H1 (cell line): ENCODE data around the gene ARID5B. TPM values are rescaled to one million over a fixed set of nuclear protein-coding genes. Genes with fewer than 3 reads are reported as not detected.

Experiments
- CTCF ChIA-PET: fragments of 300-600 bp; sonication (Branson Sonifier 250); formaldehyde crosslinking; loops from one replicate; lab custom pipeline; 2021; ENCODE audit not compliant: partially characterized antibody; lab: Charles Lee
- POLR2A ChIA-PET: fragments of 300-600 bp; sonication (Branson Sonifier 250); formaldehyde crosslinking; loops from one replicate; lab custom pipeline; 2021; ENCODE audit warnings: inconsistent platforms; ENCODE audit not compliant: partially characterized antibody; lab: Charles Lee
- DNase-seq, 2 experiments: peaks; one replicate each; pipeline versions ENCODE4 v3.0.0 to v3.0.0-alpha.2; 2010 to 2022; ENCODE audit warnings: low spot score in 2 of 2, low read depth in 1 of 2, mixed read lengths in 1 of 2
- FAIRE-seq: peaks from 2 replicates; lab custom pipeline; 2011; peaks lifted over from hg19 to GRCh38; lab: Jason Lieb, UNC
- H2AFZ ChIP-seq: 2 replicates; pipeline ENCODE4 v1.8.1; 2012; ENCODE audit warnings: low read length, inconsistent platforms
- H2AK5ac ChIP-seq: 2 replicates; pipeline ENCODE4 v1.6.1; 2013; ENCODE audit warnings: low read depth, low read length
- H2BK120ac ChIP-seq: replicated peaks from 2 replicates; pipeline ENCODE3; 2013; ENCODE audit warnings: low read depth, low read length, inconsistent platforms
- H2BK12ac ChIP-seq: 2 replicates; pipeline ENCODE4 v1.6.1; 2013; ENCODE audit warnings: low read depth, low read length
- H2BK15ac ChIP-seq: 2 replicates; pipeline ENCODE4 v1.6.1; 2013; ENCODE audit warnings: low read length
- H2BK20ac ChIP-seq: 2 replicates; pipeline ENCODE4 v1.6.1; 2013; ENCODE audit warnings: low read length
- H2BK5ac ChIP-seq: 2 replicates; pipeline ENCODE4 v1.6.1; 2013; ENCODE audit warnings: low read depth, low read length
- H3K14ac ChIP-seq: 2 replicates; pipeline ENCODE4 v1.6.1; 2013; ENCODE audit warnings: inconsistent platforms; ENCODE audit not compliant: insufficient read length
- H3K18ac ChIP-seq: 2 replicates; pipeline ENCODE4 v1.6.1; 2013; ENCODE audit warnings: low read length; ENCODE audit errors: extremely low read depth
- H3K23ac ChIP-seq: 2 replicates; pipeline ENCODE4 v1.6.1; 2013; ENCODE audit warnings: inconsistent platforms; ENCODE audit not compliant: insufficient read length
- H3K23me2 ChIP-seq: 2 replicates; pipeline ENCODE4 v1.6.1; 2013; ENCODE audit warnings: low read depth, low read length
- H3K27ac ChIP-seq: 2 replicates; pipeline ENCODE4 v1.6.1; 2011; ENCODE audit warnings: low read depth, low read length, inconsistent platforms
- H3K27me3 ChIP-seq, 4 experiments: replicated peaks in 1 of 4; 1 replicate in 1 of 4; 2 replicates in 3 of 4; pipeline versions ENCODE4 v1.6.1 to v1.8.1; 2011 to 2013; ENCODE audit warnings: low read length in 3 of 4, mild to moderate bottlenecking in 3 of 4, inconsistent platforms in 2 of 4, mixed read lengths in 2 of 4, moderate library complexity in 1 of 4; ENCODE audit not compliant: control insufficient read depth in 3 of 4, insufficient read depth in 3 of 4; ENCODE audit errors: extremely low read depth in 1 of 4
- H3K36me3 ChIP-seq, 4 experiments: 2 replicates each; pipeline versions ENCODE4 v1.6.1 to v1.8.1; 2011 to 2013; ENCODE audit warnings: mild to moderate bottlenecking in 4 of 4, low read length in 3 of 4, moderate library complexity in 2 of 4, control low read depth in 1 of 4, inconsistent platforms in 1 of 4; ENCODE audit not compliant: insufficient read depth in 4 of 4, control insufficient read depth in 2 of 4
- H3K4ac ChIP-seq: replicated peaks from 2 replicates; pipeline ENCODE3; 2013; ENCODE audit warnings: low read length, low read depth, mixed read lengths, inconsistent platforms; ENCODE audit not compliant: insufficient read length
- H3K4me1 ChIP-seq, 4 experiments: replicated peaks in 1 of 4; 1 replicate in 1 of 4; 2 replicates in 3 of 4; pipeline versions ENCODE4 v1.6.1 to v1.8.1; 2011 to 2013; ENCODE audit warnings: low read length in 3 of 4, inconsistent platforms in 2 of 4, mixed read lengths in 1 of 4; ENCODE audit not compliant: insufficient read depth in 4 of 4, control insufficient read depth in 3 of 4
- H3K4me2 ChIP-seq, 2 experiments: 2 replicates each; pipeline versions ENCODE4 v1.6.1 to v1.8.1; 2011 to 2013; ENCODE audit warnings: low read depth in 2 of 2, low read length in 2 of 2, control low read depth in 1 of 2, inconsistent platforms in 1 of 2, mild to moderate bottlenecking in 1 of 2; ENCODE audit not compliant: insufficient read depth in 1 of 2
- H3K4me3 ChIP-seq, 4 experiments: fragments of 200-600, 300-600 bp in 1 of 4; sonication (generic), shearing (Covaris generic), sonication (Bioruptor Twin) in 1 of 4; 2 replicates each; pipeline versions ENCODE4 v1.5.1 to v1.8.1; 2011 to 2016; ENCODE audit warnings: low read length in 4 of 4, low read depth in 3 of 4, control low read depth in 2 of 4, inconsistent platforms in 2 of 4, mild to moderate bottlenecking in 2 of 4, mixed read lengths in 1 of 4, moderate library complexity in 1 of 4; ENCODE audit not compliant: insufficient read depth in 2 of 4; ENCODE audit errors: extremely low read depth in 1 of 4
- H3K56ac ChIP-seq: replicated peaks from 2 replicates; pipeline ENCODE3; 2013; ENCODE audit warnings: low read depth, mild to moderate bottlenecking, mixed read lengths, low read length, inconsistent platforms; ENCODE audit not compliant: insufficient read length
- H3K79me1 ChIP-seq: 2 replicates; pipeline ENCODE4 v1.6.1; 2013; ENCODE audit warnings: low read depth, low read length, control low read depth
- H3K79me2 ChIP-seq, 2 experiments: 2 replicates each; pipeline versions ENCODE4 v1.6.1 to v1.8.1; 2012 to 2013; ENCODE audit warnings: low read length in 2 of 2, mild to moderate bottlenecking in 2 of 2, inconsistent platforms in 1 of 2; ENCODE audit not compliant: insufficient read depth in 2 of 2, control insufficient read depth in 1 of 2
- H3K9ac ChIP-seq, 4 experiments: replicated peaks in 1 of 4; 1 replicate in 1 of 4; 2 replicates in 3 of 4; pipeline versions ENCODE4 v1.6.1 to v1.8.1; 2011 to 2013; ENCODE audit warnings: low read depth in 3 of 4, low read length in 3 of 4, control low read depth in 2 of 4, mild to moderate bottlenecking in 2 of 4, moderate library complexity in 2 of 4, inconsistent platforms in 1 of 4; ENCODE audit errors: extremely low read depth in 1 of 4
- H3K9me3 ChIP-seq, 2 experiments: 2 replicates each; pipeline versions ENCODE4 v1.6.1 to v1.8.1; 2012 to 2013; ENCODE audit warnings: mild to moderate bottlenecking in 2 of 2, moderate library complexity in 2 of 2, control low read depth in 1 of 2, inconsistent platforms in 1 of 2, low read depth in 1 of 2, low read length in 1 of 2, mixed read lengths in 1 of 2; ENCODE audit not compliant: insufficient read depth in 2 of 2
- H4K20me1 ChIP-seq, 2 experiments: replicated peaks in 1 of 2; 2 replicates each; pipeline versions ENCODE3 to v1.8.1; 2011 to 2013; ENCODE audit warnings: inconsistent platforms in 2 of 2, low read length in 2 of 2, mild to moderate bottlenecking in 1 of 2; ENCODE audit not compliant: insufficient read depth in 2 of 2, control insufficient read depth in 1 of 2
- H4K5ac ChIP-seq: 2 replicates; pipeline ENCODE4 v1.6.1; 2013; ENCODE audit warnings: low read length, low read depth, mixed read lengths, inconsistent platforms; ENCODE audit not compliant: insufficient read length
- H4K8ac ChIP-seq: 2 replicates; pipeline ENCODE4 v1.8.0; 2013; ENCODE audit warnings: mild to moderate bottlenecking, moderate library complexity, low read length, inconsistent platforms; ENCODE audit not compliant: insufficient read depth; ENCODE audit errors: extremely low read depth
- H4K91ac ChIP-seq: replicated peaks from 2 replicates; pipeline ENCODE3; 2013; ENCODE audit warnings: low read length, mixed read lengths, inconsistent platforms; ENCODE audit not compliant: insufficient read length
- ASH2L ChIP-seq: fragments of 200-600, 300-600 bp; sonication (generic); IDR thresholded peaks from one replicate; pipeline ENCODE4 v1.7.1; 2017; ENCODE audit warnings: low read length
- BCL11A ChIP-seq, 2 experiments: IDR thresholded peaks; one replicate each; pipeline ENCODE4 v1.6.1; 2011; ENCODE audit warnings: low read depth in 2 of 2, low read length in 2 of 2, mild to moderate bottlenecking in 2 of 2
- CBX8 ChIP-seq: fragments of 300-800, 300-1000 bp; sonication (generic); IDR thresholded peaks from 2 replicates; pipeline ENCODE4 v1.7.1; 2016; ENCODE audit warnings: low read depth, low read length, borderline replicate concordance
- CHD1 ChIP-seq: IDR thresholded peaks from 2 replicates; pipeline ENCODE4 v1.6.1; 2012; ENCODE audit warnings: low read depth, low read length, improper control_type of control experiment
- EGR1 ChIP-seq: IDR thresholded peaks from 2 replicates; pipeline ENCODE4 v1.6.1; 2011; ENCODE audit warnings: low read depth, low read length, borderline replicate concordance
- HDAC2 ChIP-seq, 2 experiments: fragments of 300-600 bp in 1 of 2; sonication (generic) in 1 of 2; IDR thresholded peaks; 2 replicates each; pipeline ENCODE4 v1.6.1; 2011 to 2012; ENCODE audit warnings: low read depth in 2 of 2, low read length in 2 of 2, mild to moderate bottlenecking in 2 of 2, moderate library complexity in 2 of 2, borderline replicate concordance in 1 of 2, inconsistent platforms in 1 of 2
- JUN ChIP-seq: IDR thresholded peaks from 2 replicates; pipeline ENCODE4 v1.6.1; 2011; ENCODE audit warnings: low read depth, mild to moderate bottlenecking, improper control_type of control experiment, low read length
- KDM1A ChIP-seq: fragments of 200-600, 300-600 bp; sonication (generic); IDR thresholded peaks from 2 replicates; pipeline ENCODE4 v1.7.1; 2016; ENCODE audit warnings: mild to moderate bottlenecking, low read length, borderline replicate concordance
- NRF1 ChIP-seq: IDR thresholded peaks from 2 replicates; pipeline ENCODE4 v1.6.1; 2011; ENCODE audit warnings: mild to moderate bottlenecking, low read depth, low read length, improper control_type of control experiment
- PHF8 ChIP-seq: fragments of 200-600 bp; sonication (generic); conservative IDR thresholded peaks from 2 replicates; pipeline ENCODE4 v1.7.1; 2012; ENCODE audit warnings: low read depth, mild to moderate bottlenecking, inconsistent platforms, low read length, moderate library complexity
- RAD21 ChIP-seq, 2 experiments: IDR thresholded peaks in 1 of 2; conservative IDR thresholded peaks in 1 of 2; 2 replicates each; pipeline ENCODE4 v1.6.1; 2011; ENCODE audit warnings: low read depth in 2 of 2, low read length in 2 of 2, improper control_type of control experiment in 1 of 2, inconsistent platforms in 1 of 2, mild to moderate bottlenecking in 1 of 2, moderate library complexity in 1 of 2
- SIRT6 ChIP-seq: IDR thresholded peaks from one replicate; pipeline ENCODE4 v1.7.1; 2012; ENCODE audit warnings: low read length, inconsistent platforms
- SUZ12 ChIP-seq: fragments of 200-600 bp; sonication (generic); IDR thresholded peaks from 2 replicates; pipeline ENCODE4 v1.6.1; 2012; ENCODE audit warnings: mild to moderate bottlenecking, inconsistent platforms, low read length, moderate library complexity, mixed read lengths
- TCF12 ChIP-seq: IDR thresholded peaks from 2 replicates; pipeline ENCODE4 v1.6.1; 2011; ENCODE audit warnings: low read depth, mild to moderate bottlenecking, low read length
- ZNF274 ChIP-seq: IDR thresholded peaks from 2 replicates; pipeline ENCODE4 v1.7.0; 2012; ENCODE audit warnings: low read length, borderline replicate concordance; ENCODE audit errors: extremely low read depth
- WGBS, 2 experiments: shearing (Covaris generic) in 1 of 2; methylation state at CpG; one replicate each; pipeline versions ENCODE4 v1.1.6 to v1.1.7; 2013 to 2015; ENCODE audit warnings: low lambda C conversion rate in 2 of 2, mixed read lengths in 2 of 2, inconsistent platforms in 1 of 2, low coverage in 1 of 2, missing lambda C conversion rate in 1 of 2; ENCODE audit not compliant: insufficient replicate concordance in 2 of 2, insufficient coverage in 1 of 2, insufficient read length in 1 of 2; ENCODE audit errors: extremely low coverage in 1 of 2, missing lambda C conversion rate in 1 of 2; 5-methylcytosine and 5-hydroxymethylcytosine counted together
- polyA plus RNA-seq, 7 experiments: library from polyadenylated mRNA; depleted of rRNA in 3 of 7; stranded (reverse) in 5 of 7; unstranded in 2 of 7; fragments of >200 nt in 5 of 7; fragments of 200-250 nt in 2 of 7; gene quantifications; 1 replicate in 5 of 7; 2 replicates in 1 of 7; 4 replicates in 1 of 7; pipeline versions ENCODE4 v1.2.1 to v1.2.3, GENCODE V29; 2011 to 2013; ENCODE audit warnings: missing spikeins in 2 of 7, mixed read lengths in 2 of 7
- total RNA-seq: library from RNA; stranded (reverse); fragmentation: NEBNext Ultra II Directional; extraction: Animal tissue kit (Norgen Biotek cat#: 25700); gene quantifications from 2 replicates; pipeline ENCODE4 v1.2.1, GENCODE V29; 2021

Gene ARID5B
- total and polyA plus RNA-seq, 2 of the 8 experiments (the other 6 are each of a cell fraction or from before 2014, with no cell fraction given) = 0.21 to 1.1 TPM

GRCh38 chr10:61855771-61856170 is 45.7 kb upstream of the ARID5B start:
- Histone ChIP-seq H3K9ac (no peak overlapping the region), H2BK5ac (no peak overlapping the region), H2BK12ac (no peak overlapping the region), H3K9me3 (no peaks in the 10 kb centered on the region), H3K4ac (no peak overlapping the region), H4K8ac (no peak overlapping the region), H3K27ac (no peak overlapping the region), H2BK20ac (no peak overlapping the region), H2AK5ac (no peak overlapping the region), H3K79me1 (no peaks in the 10 kb centered on the region), H4K91ac (no peak overlapping the region), H3K4me2 (no peak overlapping the region), H3K56ac (no peak overlapping the region), H4K20me1 (no peaks in the 10 kb centered on the region), H3K4me3 (no peak overlapping the region), H3K23ac (no peak overlapping the region), H3K14ac (no peak overlapping the region), H3K27me3 (no peaks in the 10 kb centered on the region), H3K4me1 (no peaks in the 10 kb centered on the region), H3K23me2 (no peaks in the 10 kb centered on the region), H3K18ac (no peak overlapping the region), H3K79me2 (no peaks in the 10 kb centered on the region), H2BK120ac (no peak overlapping the region), H2AFZ (no peak overlapping the region), H2BK15ac (no peak overlapping the region), H3K36me3 (no peaks in the 10 kb centered on the region), H4K5ac (no peak overlapping the region)
- DNase-seq = no peak
- FAIRE-seq = no peak
- 93% methylated on average over 3 of the region's 3 CpGs; no CpG with 5 or more reads in 1 of the 2 experiments for WGBS, 2 experiments
- CTCF ChIA-PET = interaction anchor here (1.1 to 1.3 kb wide), 2 partner anchors 105 to 167 kb away, joined by 3 to 4 read pairs; no protein-coding TSS in a partner anchor
- POLR2A ChIA-PET = no interaction called here
- TF ChIP-seq NRF1 (no peak), KDM1A (no peak), SIRT6 (no peak), CBX8 (no peak), RAD21 (IDR thresholded peaks at IDR 0.05 in 1 of 2, conservative IDR thresholded peaks at IDR 0.05 in 1 of 2; ENCODE audit: low read depth in 2 of 2, low read length in 2 of 2) (no peak), PHF8 (no peak), HDAC2 (IDR thresholded peaks at IDR 0.05; ENCODE audit: borderline replicate concordance in 1 of 2, low read depth in 2 of 2, low read length in 2 of 2) (no peak), TCF12 (no peak), BCL11A (IDR thresholded peaks at IDR 0.05; ENCODE audit: low read depth in 2 of 2, low read length in 2 of 2) (no peak), JUN (no peak), CHD1 (no peak), EGR1 (no peak), ASH2L (no peak), ZNF274 (no peak), SUZ12 (no peak)
